ENCODE results near the gene LRFN2.

DNA sequence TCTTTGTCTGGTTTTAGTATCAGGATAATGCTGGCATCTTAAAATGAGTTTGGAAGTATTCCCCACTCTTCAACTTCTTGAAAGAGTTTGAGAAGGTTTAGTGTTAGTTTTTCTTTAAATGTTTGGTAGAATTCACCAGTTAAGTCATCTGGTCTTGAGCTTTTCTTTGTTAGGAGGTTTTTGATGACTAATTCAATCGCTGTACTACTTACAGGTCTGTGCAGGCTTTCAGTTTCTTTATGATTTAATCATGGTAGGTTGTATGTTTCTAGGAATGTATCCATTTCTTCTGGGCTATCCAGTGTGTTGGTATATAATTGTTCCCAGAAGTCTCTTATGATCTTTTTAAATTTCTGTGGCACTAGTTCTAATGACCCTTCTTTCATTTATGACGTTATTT, 215.5 kb downstream of the LRFN2 start:
- TF ChIP-seq EZH2phosphoT487 (IDR thresholded peaks at IDR 0.05; ENCODE audit: low read depth, severe bottlenecking, unreplicated experiment) = no peak
- no peak for TF ChIP-seq CTCF (IDR thresholded peaks at IDR 0.05; ENCODE audit: poor library complexity)

Measured in hepatocyte (in vitro differentiated cells).